ENCODE results near the gene COL28A1.

The COL28A1 gene

GRCh38 chr7:7333610-7334009 lies 202.1 kb downstream of the COL28A1 start:
- DNase-seq (ENCODE audit: low read depth, low spot score) = no peak

- no peak for DNase-seq (ENCODE audit: low read depth, low spot score)
Observed at GRCh38 chr7:7331523-7331922, 204.2 kb downstream of the COL28A1 start.

GRCh38 chr7:7330997-7331396 lies 204.7 kb downstream of the COL28A1 start:
- DNase-seq (ENCODE audit: low read depth, low spot score) = no peak

GRCh38 chr7:7329326-7329725 lies 206.3 kb downstream of the COL28A1 start:
- no peak for DNase-seq (ENCODE audit: low read depth, low spot score)

- no peak for DNase-seq (ENCODE audit: low read depth, low spot score)
Observed at GRCh38 chr7:7327423-7327822, 208.2 kb downstream of the COL28A1 start.

GRCh38 chr7:7324698-7325097 lies 211.0 kb downstream of the COL28A1 start:
- DNase-seq (ENCODE audit: low read depth, low spot score) = no peak

- no peak for DNase-seq (ENCODE audit: low read depth, low spot score)
Observed at GRCh38 chr7:7323921-7324320, 211.8 kb downstream of the COL28A1 start.

GRCh38 chr7:7323352-7323751 lies 212.3 kb downstream of the COL28A1 start:
- no peak for DNase-seq (ENCODE audit: low read depth, low spot score)

GRCh38 chr7:7321681-7322080 lies 214.0 kb downstream of the COL28A1 start:
- no peak for DNase-seq (ENCODE audit: low read depth, low spot score)

GRCh38 chr7:7318601-7319000 lies 217.1 kb downstream of the COL28A1 start:
- no peak for DNase-seq (ENCODE audit: low read depth, low spot score)

- DNase-seq (ENCODE audit: low read depth, low spot score) = no peak
Observed at GRCh38 chr7:7317850-7318249, 217.8 kb downstream of the COL28A1 start.

GRCh38 chr7:7315851-7316250 lies 219.8 kb downstream of the COL28A1 start:
- DNase-seq (ENCODE audit: low read depth, low spot score) = no peak

- no peak for DNase-seq (ENCODE audit: low read depth, low spot score)
Observed at GRCh38 chr7:7312323-7312722, 223.3 kb downstream of the COL28A1 start.

GRCh38 chr7:7311001-7311400 lies 224.7 kb downstream of the COL28A1 start:
- no peak for DNase-seq (ENCODE audit: low read depth, low spot score)

GRCh38 chr7:7309203-7309602 lies 226.5 kb downstream of the COL28A1 start:
- no peak for DNase-seq (ENCODE audit: low read depth, low spot score)

Data from smooth muscle cell of the brain vasculature (primary cell).